Neuronal stem cell (in vitro differentiated cells): ENCODE measurements around the gene ADAMTSL4.
A peak's percentile ranks its signal among the peaks of the same experiment; 100 is the strongest.

ENCODE experiments used
- DNase-seq: peaks from one replicate; pipeline ENCODE4 v3.0.0-alpha.2; 2013; ENCODE audit warnings: low spot score
- H2AFZ ChIP-seq: one replicate; pipeline ENCODE4 v1.6.1; 2013; ENCODE audit warnings: mild to moderate bottlenecking, low read length, inconsistent platforms
- H2AK5ac ChIP-seq: 2 replicates; pipeline ENCODE4 v1.6.1; 2013; ENCODE audit warnings: low read depth, mild to moderate bottlenecking, inconsistent platforms, low read length, moderate library complexity, mixed read lengths
- H2BK120ac ChIP-seq: 2 replicates; pipeline ENCODE4 v1.6.1; 2013; ENCODE audit warnings: low read depth, mild to moderate bottlenecking, inconsistent platforms, low read length, moderate library complexity, mixed read lengths
- H2BK12ac ChIP-seq: one replicate; pipeline ENCODE4 v1.6.1; 2013; ENCODE audit warnings: low read length, inconsistent platforms
- H2BK15ac ChIP-seq: 2 replicates; pipeline ENCODE4 v1.6.1; 2013; ENCODE audit warnings: mild to moderate bottlenecking, low read length, inconsistent platforms, mixed read lengths
- H2BK5ac ChIP-seq: one replicate; pipeline ENCODE4 v1.6.1; 2013; ENCODE audit warnings: inconsistent platforms, mild to moderate bottlenecking, low read length, moderate library complexity
- H3K14ac ChIP-seq: one replicate; pipeline ENCODE4 v1.6.1; 2013; ENCODE audit warnings: low read length, inconsistent platforms
- H3K18ac ChIP-seq: 2 replicates; pipeline ENCODE4 v1.6.1; 2013; ENCODE audit warnings: low read length, inconsistent platforms
- H3K23ac ChIP-seq: 2 replicates; pipeline ENCODE4 v1.6.1; 2013; ENCODE audit warnings: low read depth, mild to moderate bottlenecking, mixed read lengths, low read length, inconsistent platforms; ENCODE audit not compliant: poor library complexity
- H3K27ac ChIP-seq: replicated peaks from 3 replicates; pipeline ENCODE4 v1.5.1; 2013; ENCODE audit warnings: low read length, inconsistent platforms
- H3K27me3 ChIP-seq, 3 experiments: 2 replicates each; pipeline ENCODE4 v1.6.1; 2013; ENCODE audit warnings: low read length in 3 of 3, mild to moderate bottlenecking in 2 of 3, inconsistent platforms in 1 of 3, low read depth in 1 of 3, mixed read lengths in 1 of 3, moderate library complexity in 1 of 3; ENCODE audit not compliant: control insufficient read depth in 3 of 3, insufficient read depth in 3 of 3
- H3K36me3 ChIP-seq, 2 donors: replicated peaks in 1 of 2; 2 replicates each; pipeline ENCODE4 v1.6.1; 2013; ENCODE audit warnings: low read length in 2 of 2; ENCODE audit not compliant: control insufficient read depth in 2 of 2, insufficient read depth in 2 of 2
- H3K4ac ChIP-seq: 2 replicates; pipeline ENCODE4 v1.6.1; 2013; ENCODE audit warnings: inconsistent platforms, mild to moderate bottlenecking, low read length, moderate library complexity
- H3K4me1 ChIP-seq, 2 donors: 1 replicate in 1 of 2; 2 replicates in 1 of 2; pipeline ENCODE4 v1.6.1; 2013; ENCODE audit warnings: low read length in 2 of 2, low read depth in 1 of 2; ENCODE audit not compliant: control insufficient read depth in 2 of 2, insufficient read depth in 1 of 2
- H3K4me2 ChIP-seq: one replicate; pipeline ENCODE4 v1.6.1; 2013; ENCODE audit warnings: mild to moderate bottlenecking, low read length, inconsistent platforms; ENCODE audit not compliant: insufficient read depth, poor library complexity, severe bottlenecking
- H3K4me3 ChIP-seq, 2 donors: 2 replicates each; pipeline ENCODE4 v1.5.1; 2013; ENCODE audit warnings: low read length in 2 of 2, mild to moderate bottlenecking in 2 of 2, inconsistent platforms in 1 of 2, moderate library complexity in 1 of 2
- H3K79me1 ChIP-seq: one replicate; pipeline ENCODE4 v1.6.1; 2013; ENCODE audit warnings: low read depth, mild to moderate bottlenecking, inconsistent platforms, low read length, moderate library complexity
- H3K9ac ChIP-seq: one replicate; pipeline ENCODE4 v1.6.1; 2013; ENCODE audit warnings: mild to moderate bottlenecking, low read depth, low read length, inconsistent platforms; ENCODE audit not compliant: poor library complexity
- H3K9me3 ChIP-seq, 2 donors: replicated peaks in 1 of 2; 2 replicates each; pipeline versions ENCODE3 to v1.6.1; 2013; ENCODE audit warnings: low read length in 2 of 2, mild to moderate bottlenecking in 2 of 2, inconsistent platforms in 1 of 2, low read depth in 1 of 2, mixed read lengths in 1 of 2, moderate library complexity in 1 of 2; ENCODE audit not compliant: control insufficient read depth in 2 of 2, insufficient read depth in 1 of 2
- H4K8ac ChIP-seq: one replicate; pipeline ENCODE4 v1.6.1; 2013; ENCODE audit warnings: low read depth, mild to moderate bottlenecking, inconsistent platforms, low read length, moderate library complexity
- H4K91ac ChIP-seq: one replicate; pipeline ENCODE4 v1.6.1; 2013; ENCODE audit warnings: low read length, low read depth, mild to moderate bottlenecking, inconsistent platforms; ENCODE audit not compliant: poor library complexity
- WGBS, 2 donors: extraction: QIAGEN DNeasy Blood & Tissue Kit; methylation state at CpG; one replicate each; pipeline ENCODE4 v1.1.7; 2013; ENCODE audit warnings: missing lambda C conversion rate in 2 of 2, mixed read lengths in 1 of 2; ENCODE audit not compliant: insufficient read length in 2 of 2, insufficient replicate concordance in 1 of 2; ENCODE audit errors: extremely low coverage in 2 of 2; 5-methylcytosine and 5-hydroxymethylcytosine counted together

Gene ADAMTSL4

DNA sequence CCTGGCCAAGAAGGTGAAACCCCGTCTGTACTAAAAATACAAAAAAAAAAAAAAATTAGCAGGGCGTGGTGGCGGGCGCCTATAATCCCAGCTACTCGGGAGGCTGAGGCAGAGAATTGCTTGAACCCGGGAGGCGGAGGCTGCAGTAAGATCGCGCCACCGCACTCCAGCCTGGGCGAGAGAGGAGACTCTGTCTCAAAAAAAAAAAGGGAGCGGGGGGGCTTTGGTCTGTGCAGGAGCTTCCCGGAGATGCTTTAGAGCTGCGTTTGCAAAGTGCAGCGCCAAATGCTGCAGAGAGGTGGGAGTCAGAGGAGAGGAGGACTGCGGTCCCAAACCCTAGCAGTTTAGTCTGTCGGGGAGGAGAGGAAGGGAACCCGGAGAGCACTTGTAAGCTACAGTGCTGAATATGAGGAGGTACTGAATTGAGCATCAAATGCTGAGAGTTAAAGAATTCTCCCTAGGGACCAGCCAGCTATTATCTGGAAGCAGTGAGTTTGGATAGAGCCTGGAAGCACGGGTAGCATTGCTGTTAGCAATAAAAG is 33.1 kb upstream of the ADAMTSL4 start:
- Histone ChIP-seq H3K4me3 (peak overlapping the region; percentile 66 to 82), H3K23ac (no peak overlapping the region)
- no CpG with 5 or more reads among the region's 19 CpGs for WGBS, 2 donors

DNA sequence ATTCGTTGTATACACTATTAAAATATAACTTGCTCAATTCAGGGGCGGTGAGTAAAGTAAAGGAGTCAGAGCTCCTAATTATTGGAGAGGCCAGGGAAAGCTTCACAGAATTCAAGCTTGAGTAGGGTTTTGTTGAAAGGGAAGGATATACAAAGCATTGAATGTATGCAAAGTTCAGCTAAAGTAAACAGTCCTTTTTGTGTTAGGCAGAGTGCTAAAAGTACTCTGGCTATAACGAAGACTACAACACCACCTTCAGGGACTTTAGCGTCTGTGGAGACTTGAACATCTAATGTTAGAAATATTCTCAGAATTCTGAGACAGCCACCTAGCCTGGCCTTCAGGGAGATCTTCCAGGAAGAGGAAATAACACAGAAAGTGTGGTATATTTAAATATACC is 32.6 kb upstream of the ADAMTSL4 start:
- Histone ChIP-seq H3K9ac (no peak overlapping the region), H3K36me3 (peaks cover 4 to 10% of the 10 kb centered on the region in 2 donors), H2AFZ (peak overlapping the region; percentile 98), H3K4me2 (no peak overlapping the region), H2BK120ac (no peak overlapping the region), H3K79me1 (no peaks in the 10 kb centered on the region), H3K9me3 (no peaks in the 10 kb centered on the region), H4K91ac (no peak overlapping the region), H2AK5ac (no peak overlapping the region), H3K4ac (no peak overlapping the region), H2BK12ac (no peak overlapping the region), H3K23ac (no peak overlapping the region), H3K4me1 (peaks cover 2 to 5% of the 10 kb centered on the region in 2 donors), H3K27me3 (no peaks in the 10 kb centered on the region), H3K18ac (no peak overlapping the region), H2BK5ac (no peak overlapping the region), H3K4me3 (peak overlapping the region in 1 of 2 donors; percentile 82), H3K14ac (no peak overlapping the region), H4K8ac (no peak overlapping the region), H3K27ac (no peak overlapping the region), H2BK15ac (no peak overlapping the region)
- WGBS, 2 donors, result no CpG with 5 or more reads among the region's 4 CpGs
- DNase-seq, result no peak

More for the DNA sequence above, 33.1 kb upstream of the ADAMTSL4 start:
- Histone ChIP-seq H3K27me3 (no peaks in the 10 kb centered on the region), H2BK5ac (peak overlapping the region; percentile 35), H3K9me3 (no peaks in the 10 kb centered on the region), H3K4ac (no peak overlapping the region), H4K91ac (no peak overlapping the region), H2BK120ac (no peak overlapping the region), H2BK15ac (no peak overlapping the region), H3K79me1 (no peaks in the 10 kb centered on the region), H3K4me2 (peak overlapping the region; percentile 67), H3K9ac (no peak overlapping the region), H2AK5ac (no peak overlapping the region), H3K4me1 (peaks cover 2 to 5% of the 10 kb centered on the region in 2 donors), H3K27ac (no peak overlapping the region), H2AFZ (peak overlapping the region; percentile 98), H3K14ac (no peak overlapping the region), H3K18ac (no peak overlapping the region), H4K8ac (no peak overlapping the region), H2BK12ac (no peak overlapping the region), H3K36me3 (peaks cover 5 to 12% of the 10 kb centered on the region in 2 donors)
- DNase-seq, result no peak

DNA sequence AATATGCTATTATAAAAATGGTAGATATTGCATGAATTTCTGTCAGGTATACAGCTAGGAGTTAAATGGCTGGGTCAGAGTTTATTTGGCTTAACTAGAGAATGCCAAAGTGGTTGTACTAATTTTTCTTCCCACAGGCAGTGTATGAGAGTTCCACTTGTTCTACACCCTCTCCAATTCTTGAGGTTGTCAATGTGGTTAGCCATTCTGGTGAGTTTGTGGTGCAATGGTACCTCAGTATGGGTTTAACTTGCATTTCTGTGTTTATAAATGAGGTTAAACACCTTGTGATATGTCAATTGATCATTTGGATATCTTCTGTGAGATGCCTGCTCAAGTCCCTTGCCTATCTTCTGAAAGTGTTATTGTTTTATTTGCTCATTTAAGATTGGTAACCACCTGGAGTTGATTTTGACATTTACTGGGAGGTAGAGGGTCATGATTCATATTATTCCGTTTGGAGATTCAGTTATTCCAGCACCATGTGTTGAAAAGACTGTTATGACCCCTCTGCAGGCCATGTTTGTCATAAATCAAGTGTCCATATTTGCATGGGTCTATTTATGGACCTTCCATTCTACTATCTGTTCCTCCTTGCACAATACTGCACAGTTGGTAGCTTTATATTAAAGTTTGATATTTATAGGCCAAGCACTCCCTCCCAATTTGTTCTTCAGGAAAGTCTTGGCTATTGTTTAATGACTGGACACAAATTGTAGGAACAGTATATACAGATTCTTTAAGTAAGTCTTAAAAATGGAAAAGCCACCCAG is 27.8 kb upstream of the ADAMTSL4 start:
- no peak overlapping the region for H4K8ac ChIP-seq
- WGBS, 2 donors, result no CpG with 5 or more reads among the region's 1 CpG

DNA sequence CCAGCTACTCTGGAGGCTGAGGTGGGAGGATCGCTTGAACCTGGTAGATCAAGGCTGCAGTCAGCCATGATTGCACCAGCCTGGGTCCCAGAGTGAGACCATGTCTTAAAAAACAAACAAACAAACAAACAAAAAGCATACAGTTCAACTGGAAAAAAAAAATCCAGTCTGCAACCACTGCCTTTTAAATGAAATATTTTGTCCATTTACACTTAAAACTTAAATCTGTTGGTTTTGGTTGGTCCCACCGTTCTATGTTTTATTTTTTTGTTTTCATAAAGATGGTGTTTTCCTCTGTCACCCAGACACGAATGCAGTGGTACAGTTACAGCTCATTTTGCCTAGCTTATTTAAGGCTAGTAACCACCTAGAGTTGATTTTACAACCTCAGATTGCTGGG is 23.9 kb upstream of the ADAMTSL4 start:
- no peaks in the 10 kb centered on the region for H3K4me1 ChIP-seq
- no peak overlapping the region for H3K4me3 ChIP-seq
- H3K23ac ChIP-seq, result no peak overlapping the region
- no peak overlapping the region for H3K27ac ChIP-seq
- no peaks in the 10 kb centered on the region for H3K27me3 ChIP-seq
- no peak overlapping the region for H3K14ac ChIP-seq
- no peaks in the 10 kb centered on the region for H3K9me3 ChIP-seq
- no peaks in the 10 kb centered on the region for H3K36me3 ChIP-seq
- no peak overlapping the region for H2BK15ac ChIP-seq
- no peak overlapping the region for H3K4me2 ChIP-seq
- WGBS, 2 donors, result no CpG with 5 or more reads among the region's 3 CpGs
- H3K79me1 ChIP-seq, result no peaks in the 10 kb centered on the region
- no peak overlapping the region for H4K91ac ChIP-seq
- no peak for DNase-seq
- H4K8ac ChIP-seq, result no peak overlapping the region
- no peak overlapping the region for H2BK120ac ChIP-seq
- H3K18ac ChIP-seq, result no peak overlapping the region
- H3K9ac ChIP-seq, result no peak overlapping the region
- no peak overlapping the region for H2AFZ ChIP-seq
- no peak overlapping the region for H2BK5ac ChIP-seq
- H2BK12ac ChIP-seq, result no peak overlapping the region
- no peak overlapping the region for H2AK5ac ChIP-seq
- no peak overlapping the region for H3K4ac ChIP-seq

More for the DNA sequence above, 27.8 kb upstream of the ADAMTSL4 start:
- DNase-seq, result no peak
- no peaks in the 10 kb centered on the region for H3K9me3 ChIP-seq
- H2BK12ac ChIP-seq, result no peak overlapping the region
- no peak overlapping the region for H4K91ac ChIP-seq
- H3K27ac ChIP-seq, result no peak overlapping the region
- no peaks in the 10 kb centered on the region for H3K27me3 ChIP-seq
- no peak overlapping the region for H2BK15ac ChIP-seq
- H3K4me1 ChIP-seq, result peaks cover under 1 to 3% of the 10 kb centered on the region in 2 donors
- no peak overlapping the region for H3K4ac ChIP-seq
- no peaks in the 10 kb centered on the region for H3K79me1 ChIP-seq
- H2BK5ac ChIP-seq, result no peak overlapping the region
- H3K18ac ChIP-seq, result no peak overlapping the region
- H2AFZ ChIP-seq, result no peak overlapping the region
- H3K4me2 ChIP-seq, result no peak overlapping the region
- no peak overlapping the region for H3K23ac ChIP-seq
- no peak overlapping the region for H3K4me3 ChIP-seq
- no peak overlapping the region for H3K9ac ChIP-seq
- H3K14ac ChIP-seq, result no peak overlapping the region
- no peaks in the 10 kb centered on the region for H3K36me3 ChIP-seq
- H2AK5ac ChIP-seq, result no peak overlapping the region
- no peak overlapping the region for H2BK120ac ChIP-seq
